Heart left ventricle (tissue), 16 donors: ENCODE measurements around the gene TTC17. TPM values are rescaled to one million over a fixed set of nuclear protein-coding genes. Genes with fewer than 3 reads are reported as not detected.

Source experiments
- ATAC-seq, 4 donors: fragments of 200-7000 bp; cut with Tn5 transposase; one replicate each; pipeline ENCODE4 v1.9.1; 2020 to 2022; ENCODE audit warnings: moderate library complexity in 4 of 4, mild to moderate bottlenecking in 3 of 4, moderate number of reproducible peaks in 1 of 4
- DNase-seq, 5 donors: peaks; one replicate each; pipeline ENCODE4 v3.0.0-alpha.2; 2020
- H3K27ac ChIP-seq, 12 donors: fragments of 200-600 bp; sonication (generic) in 4 of 12; one replicate each; pipeline versions ENCODE4 v1.5.0 to v1.8.0; 2016 to 2022; ENCODE audit warnings: mild to moderate bottlenecking in 2 of 12
- H3K27me3 ChIP-seq, 9 donors: fragments of 200-600 bp; sonication (generic) in 2 of 9; one replicate each; pipeline versions ENCODE4 v1.5.1 to v1.8.0; 2016 to 2022; ENCODE audit warnings: mild to moderate bottlenecking in 3 of 9
- H3K36me3 ChIP-seq, 9 donors: fragments of 200-600 bp; sonication (generic) in 2 of 9; one replicate each; pipeline versions ENCODE4 v1.5.0 to v1.8.0; 2018 to 2022; ENCODE audit warnings: mild to moderate bottlenecking in 2 of 9
- H3K4me1 ChIP-seq, 12 donors: fragments of 200-600 bp; sonication (generic) in 4 of 12; one replicate each; pipeline versions ENCODE4 v1.5.0 to v1.8.0; 2016 to 2022; ENCODE audit warnings: mild to moderate bottlenecking in 3 of 12
- H3K4me3 ChIP-seq, 12 donors: fragments of 200-600 bp; sonication (generic) in 4 of 12; one replicate each; pipeline versions ENCODE4 v1.5.0 to v1.8.0; 2017 to 2022; ENCODE audit warnings: mild to moderate bottlenecking in 9 of 12, moderate library complexity in 4 of 12
- H3K9me3 ChIP-seq, 12 donors: fragments of 200-600 bp; sonication (generic) in 4 of 12; one replicate each; pipeline versions ENCODE4 v1.5.0 to v1.8.0; 2016 to 2022; ENCODE audit warnings: mild to moderate bottlenecking in 1 of 12
- CTCF ChIP-seq, 12 donors: fragments of 200-600 bp; sonication (generic) in 4 of 12; IDR thresholded peaks; one replicate each; pipeline versions ENCODE4 v1.5.0 to v1.8.0; 2018 to 2022; ENCODE audit warnings: antibody characterized with exemption in 12 of 12, mild to moderate bottlenecking in 5 of 12
- POLR2A ChIP-seq, 2 donors: fragments of 450-650 bp; IDR thresholded peaks; one replicate each; pipeline ENCODE4 v1.6.1; 2017; ENCODE audit warnings: antibody characterized with exemption in 2 of 2, mild to moderate bottlenecking in 2 of 2, moderate library complexity in 2 of 2
- WGBS, 4 donors: extraction: QIAGEN DNeasy Blood & Tissue Kit in 2 of 4; methylation state at CpG; one replicate each; pipeline versions ENCODE4 v1.1.5 to v1.1.7; 2013 to 2018; 5-methylcytosine and 5-hydroxymethylcytosine counted together
- intact Hi-C, 10 donors: fragments of 100-400 bp; cut with DNase I; formaldehyde crosslinking; loops; one replicate each; pipeline versions ENCODE4 v1.11.1 to v1.14.2; 2022
- polyA plus RNA-seq, 2 donors: library from polyadenylated mRNA; stranded (reverse); fragments of 200-250 nt; gene quantifications; one replicate each; pipeline ENCODE4 v1.2.3, GENCODE V29; 2013
- total RNA-seq, 9 donors: library from RNA; depleted of rRNA in 2 of 9; stranded (reverse); fragments of >200 nt in 2 of 9; fragmentation: NEBNext Ultra II Directional in 3 of 9; extraction: Animal tissue kit (Norgen Biotek cat#: 25700) in 3 of 9; gene quantifications; one replicate each; pipeline versions ENCODE4 v1.1.0 to v1.2.4, GENCODE V29; 2016 to 2023
- donor health status: ischemic (EF 13 %, LVEDD 7.1; RV severe dilation, severe dysfunction).
- donor health status: healthy with polysubstance abuse.
- donor health status: DM: no; HTN: yes; CAD: no.
- donor health status: DM: no; HTN: no; CAD: no.
- donor health status: ischemic (EF 25% LVEDD 6.9; RV normal size, moderate dysfunction).
- donor health status: ischemic (EF 25% LVEDD 5.7; RV mildly dilated, moderate dysfunction).
- donor health status: healthy.
- donor health status: DM: yes; HTN: yes; CAD: no.
- donor health status: ischemic (EF 35%, LVEDD 5.7; RV mildly dilated, moderate dysfunction).
- donor health status: nonischemic (EF 11% LVEDD 7.7; RV severe dilation, severe dysfunction).
- donor health status: DM: yes; HTN: yes; CAD: no.
- donor health status: PGD.
- donor health status: ischemic (EF 29% LVEDD 5.4; RV normal size, mild dysfunction).
- donor health status: nonischemic (EF 23%, LVEDD 6.1; RV moderate dilation, normal function).

The TTC17 gene
- total and polyA plus RNA-seq, 11 donors = 20.9 to 43.9 (median 30.2) TPM

GRCh38 chr11:43404836-43405479 lies 46.2 kb downstream of the TTC17 start:
- TF ChIP-seq POLR2A (IDR thresholded peaks at IDR 0.05) (no peak), CTCF (IDR thresholded peaks at IDR 0.05) (no peak)
- Histone ChIP-seq H3K4me3 (no peak overlapping the region), H3K36me3 (peaks cover 0 to 100% (median 99%) of the 10 kb centered on the region in 9 donors), H3K27ac (no peak overlapping the region), H3K27me3 (no peaks in the 10 kb centered on the region), H3K9me3 (no peaks in the 10 kb centered on the region), H3K4me1 (no peaks in the 10 kb centered on the region)
- no peak for ATAC-seq
- 95 to 99% (median 97%) methylated on average over 3 of the region's 3 CpGs for WGBS, 4 donors
- intact Hi-C loops = loop anchor here in 2 of 10 donors (5.0 to 10.0 kb wide), 2 partner anchors 70 to 73 kb away; no protein-coding TSS in a partner anchor
- DNase-seq = no peak

GRCh38 chr11:43408277-43408676 lies 49.6 kb downstream of the TTC17 start:
- no peaks in the 10 kb centered on the region for H3K27me3 ChIP-seq
- no peak for TF ChIP-seq POLR2A (IDR thresholded peaks at IDR 0.05)
- no peak for TF ChIP-seq CTCF (IDR thresholded peaks at IDR 0.05)
- ATAC-seq (no peak), DNase-seq (no peak)
- H3K27ac ChIP-seq = no peak overlapping the region
- 90 to 98% (median 91%) methylated on average over 2 of the region's 2 CpGs for WGBS, 4 donors
- no peak overlapping the region for H3K4me3 ChIP-seq
- H3K9me3 ChIP-seq = no peaks in the 10 kb centered on the region
- peaks cover 0 to 99% (median 93%) of the 10 kb centered on the region in 9 donors for H3K36me3 ChIP-seq
- intact Hi-C loops = loop anchor here in 2 of 10 donors (5.0 to 10.0 kb wide), 2 partner anchors 73 to 76 kb away; no protein-coding TSS in a partner anchor
- H3K4me1 ChIP-seq = no peaks in the 10 kb centered on the region

- no peak for DNase-seq
- no peaks in the 10 kb centered on the region for H3K27me3 ChIP-seq
- TF ChIP-seq POLR2A (IDR thresholded peaks at IDR 0.05) = no peak
- no peak for TF ChIP-seq CTCF (IDR thresholded peaks at IDR 0.05)
- H3K4me1 ChIP-seq = no peaks in the 10 kb centered on the region
- no peak overlapping the region for H3K4me3 ChIP-seq
- ATAC-seq = peak in 1 of 4 donors; percentile 45
- H3K27ac ChIP-seq = no peak overlapping the region
- 73 to 84% (median 79%) methylated on average over 5 of the region's 5 CpGs for WGBS, 4 donors
- intact Hi-C loops = no loop called here
- no peaks in the 10 kb centered on the region for H3K9me3 ChIP-seq
- peaks cover 0 to 99% (median 93%) of the 10 kb centered on the region in 9 donors for H3K36me3 ChIP-seq
Observed at GRCh38 chr11:43410394-43410793, 51.7 kb downstream of the TTC17 start.

- WGBS, 4 donors = 87 to 96% (median 92%) methylated on average over 2 of the region's 2 CpGs
Observed at GRCh38 chr11:43418197-43418596, 59.5 kb downstream of the TTC17 start.

More at GRCh38 chr11:43418197-43418596, 59.5 kb downstream of the TTC17 start:
- Histone ChIP-seq H3K4me1 (no peaks in the 10 kb centered on the region), H3K9me3 (no peaks in the 10 kb centered on the region), H3K27ac (no peak overlapping the region), H3K36me3 (peaks cover 0 to 77% (median 57%) of the 10 kb centered on the region in 9 donors), H3K27me3 (no peaks in the 10 kb centered on the region), H3K4me3 (no peak overlapping the region)
- DNase-seq = no peak
- intact Hi-C loops = no loop called here
- TF ChIP-seq POLR2A (IDR thresholded peaks at IDR 0.05) = no peak
- TF ChIP-seq CTCF (IDR thresholded peaks at IDR 0.05) = no peak
- ATAC-seq = no peak
